ENCODE results near the gene METTL25.

The METTL25 gene

GRCh38 chr12:82474181-82474797 is 116.0 kb downstream of the METTL25 start:
- H3K79me2 ChIP-seq (ENCODE audit: control insufficient read depth, insufficient read depth, low read length) = no peaks in the 10 kb centered on the region
- H3K4me1 ChIP-seq (ENCODE audit: control insufficient read depth, low read depth, low read length) = no peaks in the 10 kb centered on the region
- H3K4ac ChIP-seq (ENCODE audit: low read depth, low read length) = no peak overlapping the region
- no peaks in the 10 kb centered on the region for H3K79me1 ChIP-seq (ENCODE audit: low read length)
- H2BK120ac ChIP-seq (ENCODE audit: low read depth, low read length) = no peak overlapping the region
- no peak overlapping the region for H2AK5ac ChIP-seq (ENCODE audit: low read length)
- no CpG with 5 or more reads among the region's 2 CpGs for WGBS (ENCODE audit: extremely low coverage, insufficient coverage, low lambda C conversion rate)
- no peak overlapping the region for H4K8ac ChIP-seq (ENCODE audit: low read depth, low read length)
- H3K23ac ChIP-seq (ENCODE audit: low read length) = no peak overlapping the region
- H3K4me3 ChIP-seq (ENCODE audit: low read length) = no peak overlapping the region
- no peak overlapping the region for H2BK5ac ChIP-seq (ENCODE audit: low read length)
- H3K27ac ChIP-seq (ENCODE audit: low read depth, low read length) = no peak overlapping the region
- no peaks in the 10 kb centered on the region for H3K36me3 ChIP-seq (ENCODE audit: control insufficient read depth, insufficient read depth, low read length)
- H3K56ac ChIP-seq (ENCODE audit: low read length) = no peak overlapping the region
- H3K4me2 ChIP-seq (ENCODE audit: low read length) = no peak overlapping the region
- no peak for DNase-seq
- no peak overlapping the region for H3K18ac ChIP-seq (ENCODE audit: low read length)
- no peak overlapping the region for H3K9ac ChIP-seq (ENCODE audit: low read length)
- no peak overlapping the region for H4K5ac ChIP-seq (ENCODE audit: low read length)
- H3K27me3 ChIP-seq (ENCODE audit: insufficient read depth, low read length, poor library complexity) = no peaks in the 10 kb centered on the region
- H2BK15ac ChIP-seq (replicated peaks; ENCODE audit: low read depth) = no peak overlapping the region

- Histone ChIP-seq H3K27me3 (ENCODE audit: insufficient read depth, low read length, poor library complexity) (no peaks in the 10 kb centered on the region), H3K9ac (ENCODE audit: low read length) (no peak overlapping the region), H4K5ac (ENCODE audit: low read length) (no peak overlapping the region), H3K79me2 (ENCODE audit: control insufficient read depth, insufficient read depth, low read length) (no peaks in the 10 kb centered on the region), H3K27ac (ENCODE audit: low read depth, low read length) (no peak overlapping the region), H3K4me3 (ENCODE audit: low read length) (no peak overlapping the region), H2AK5ac (ENCODE audit: low read length) (no peak overlapping the region), H2BK5ac (ENCODE audit: low read length) (no peak overlapping the region), H3K18ac (ENCODE audit: low read length) (no peak overlapping the region), H3K79me1 (ENCODE audit: low read length) (no peaks in the 10 kb centered on the region), H3K36me3 (ENCODE audit: control insufficient read depth, insufficient read depth, low read length) (no peaks in the 10 kb centered on the region), H2BK120ac (ENCODE audit: low read depth, low read length) (no peak overlapping the region), H4K8ac (ENCODE audit: low read depth, low read length) (no peak overlapping the region), H3K4me2 (ENCODE audit: low read length) (no peak overlapping the region), H3K4ac (ENCODE audit: low read depth, low read length) (no peak overlapping the region), H3K23ac (ENCODE audit: low read length) (no peak overlapping the region), H3K4me1 (ENCODE audit: control insufficient read depth, low read depth, low read length) (no peaks in the 10 kb centered on the region), H3K56ac (ENCODE audit: low read length) (no peak overlapping the region), H2BK15ac (replicated peaks; ENCODE audit: low read depth) (no peak overlapping the region)
- WGBS (ENCODE audit: extremely low coverage, insufficient coverage, low lambda C conversion rate) = no CpG with 5 or more reads among the region's 2 CpGs
- DNase-seq = no peak
These were observed 116.5 kb downstream of the METTL25 start for GRCh38 chr12:82474798-82475184.

- Histone ChIP-seq H3K36me3 (ENCODE audit: control insufficient read depth, insufficient read depth, low read length) (no peaks in the 10 kb centered on the region), H3K79me1 (ENCODE audit: low read length) (no peaks in the 10 kb centered on the region), H2BK5ac (ENCODE audit: low read length) (no peak overlapping the region), H4K5ac (ENCODE audit: low read length) (no peak overlapping the region), H3K4ac (ENCODE audit: low read depth, low read length) (no peak overlapping the region), H3K18ac (ENCODE audit: low read length) (no peak overlapping the region), H3K4me1 (ENCODE audit: control insufficient read depth, low read depth, low read length) (no peaks in the 10 kb centered on the region), H3K27me3 (ENCODE audit: insufficient read depth, low read length, poor library complexity) (no peaks in the 10 kb centered on the region), H2AK5ac (ENCODE audit: low read length) (no peak overlapping the region), H3K4me2 (ENCODE audit: low read length) (no peak overlapping the region), H3K56ac (ENCODE audit: low read length) (no peak overlapping the region), H3K4me3 (ENCODE audit: low read length) (no peak overlapping the region), H2BK15ac (replicated peaks; ENCODE audit: low read depth) (no peak overlapping the region), H3K23ac (ENCODE audit: low read length) (no peak overlapping the region), H3K27ac (ENCODE audit: low read depth, low read length) (no peak overlapping the region), H3K79me2 (ENCODE audit: control insufficient read depth, insufficient read depth, low read length) (no peaks in the 10 kb centered on the region), H4K8ac (ENCODE audit: low read depth, low read length) (no peak overlapping the region), H2BK120ac (ENCODE audit: low read depth, low read length) (no peak overlapping the region), H3K9ac (ENCODE audit: low read length) (no peak overlapping the region)
- no CpG with 5 or more reads among the region's 1 CpG for WGBS (ENCODE audit: extremely low coverage, insufficient coverage, low lambda C conversion rate)
- no peak for DNase-seq
These were observed 116.9 kb downstream of the METTL25 start for GRCh38 chr12:82475211-82475610.

GRCh38 chr12:82476511-82476910 is 118.2 kb downstream of the METTL25 start:
- no peak overlapping the region for H3K4me2 ChIP-seq (ENCODE audit: low read length)
- H3K4me1 ChIP-seq (ENCODE audit: control insufficient read depth, low read depth, low read length) = no peaks in the 10 kb centered on the region
- no peak overlapping the region for H3K18ac ChIP-seq (ENCODE audit: low read length)
- H3K4me3 ChIP-seq (ENCODE audit: low read length) = no peak overlapping the region
- H3K79me1 ChIP-seq (ENCODE audit: low read length) = no peaks in the 10 kb centered on the region
- H4K5ac ChIP-seq (ENCODE audit: low read length) = no peak overlapping the region
- WGBS (ENCODE audit: extremely low coverage, insufficient coverage, low lambda C conversion rate) = 100% methylated on average over 1 of the region's 4 CpGs
- no peak overlapping the region for H3K9ac ChIP-seq (ENCODE audit: low read length)
- H2AK5ac ChIP-seq (ENCODE audit: low read length) = no peak overlapping the region
- no peak overlapping the region for H3K56ac ChIP-seq (ENCODE audit: low read length)
- H3K27me3 ChIP-seq (ENCODE audit: insufficient read depth, low read length, poor library complexity) = no peaks in the 10 kb centered on the region
- no peak for DNase-seq
- no peak overlapping the region for H2BK120ac ChIP-seq (ENCODE audit: low read depth, low read length)
- no peak overlapping the region for H3K27ac ChIP-seq (ENCODE audit: low read depth, low read length)
- no peaks in the 10 kb centered on the region for H3K79me2 ChIP-seq (ENCODE audit: control insufficient read depth, insufficient read depth, low read length)
- H2BK5ac ChIP-seq (ENCODE audit: low read length) = no peak overlapping the region
- no peak overlapping the region for H3K4ac ChIP-seq (ENCODE audit: low read depth, low read length)
- H4K8ac ChIP-seq (ENCODE audit: low read depth, low read length) = no peak overlapping the region
- H3K23ac ChIP-seq (ENCODE audit: low read length) = no peak overlapping the region
- no peaks in the 10 kb centered on the region for H3K36me3 ChIP-seq (ENCODE audit: control insufficient read depth, insufficient read depth, low read length)
- no peak overlapping the region for H2BK15ac ChIP-seq (replicated peaks; ENCODE audit: low read depth)

- Histone ChIP-seq H4K5ac (ENCODE audit: low read length) (no peak overlapping the region), H3K36me3 (ENCODE audit: control insufficient read depth, insufficient read depth, low read length) (no peaks in the 10 kb centered on the region), H3K79me2 (ENCODE audit: control insufficient read depth, insufficient read depth, low read length) (no peaks in the 10 kb centered on the region), H2AK5ac (ENCODE audit: low read length) (no peak overlapping the region), H3K4me2 (ENCODE audit: low read length) (no peak overlapping the region), H3K27me3 (ENCODE audit: insufficient read depth, low read length, poor library complexity) (no peaks in the 10 kb centered on the region), H3K23ac (ENCODE audit: low read length) (no peak overlapping the region), H3K4ac (ENCODE audit: low read depth, low read length) (no peak overlapping the region), H3K18ac (ENCODE audit: low read length) (no peak overlapping the region), H3K56ac (ENCODE audit: low read length) (no peak overlapping the region), H3K4me3 (ENCODE audit: low read length) (no peak overlapping the region), H3K27ac (ENCODE audit: low read depth, low read length) (no peak overlapping the region), H3K4me1 (ENCODE audit: control insufficient read depth, low read depth, low read length) (no peaks in the 10 kb centered on the region), H3K79me1 (ENCODE audit: low read length) (no peaks in the 10 kb centered on the region), H4K8ac (ENCODE audit: low read depth, low read length) (no peak overlapping the region), H3K9ac (ENCODE audit: low read length) (no peak overlapping the region), H2BK5ac (ENCODE audit: low read length) (no peak overlapping the region), H2BK120ac (ENCODE audit: low read depth, low read length) (no peak overlapping the region), H2BK15ac (replicated peaks; ENCODE audit: low read depth) (no peak overlapping the region)
- no peak for DNase-seq
- WGBS (ENCODE audit: extremely low coverage, insufficient coverage, low lambda C conversion rate) = 100% methylated on average over 1 of the region's 1 CpG
These were observed 121.2 kb downstream of the METTL25 start for GRCh38 chr12:82479511-82479910.

- Histone ChIP-seq H2AK5ac (ENCODE audit: low read length) (no peak overlapping the region), H3K4me3 (ENCODE audit: low read length) (no peak overlapping the region), H3K4ac (ENCODE audit: low read depth, low read length) (no peak overlapping the region), H3K79me2 (ENCODE audit: control insufficient read depth, insufficient read depth, low read length) (no peaks in the 10 kb centered on the region), H3K27me3 (ENCODE audit: insufficient read depth, low read length, poor library complexity) (no peaks in the 10 kb centered on the region), H3K9ac (ENCODE audit: low read length) (no peak overlapping the region), H3K18ac (ENCODE audit: low read length) (no peak overlapping the region), H3K4me2 (ENCODE audit: low read length) (no peak overlapping the region), H3K79me1 (ENCODE audit: low read length) (no peaks in the 10 kb centered on the region), H3K56ac (ENCODE audit: low read length) (no peak overlapping the region), H2BK5ac (ENCODE audit: low read length) (no peak overlapping the region), H2BK120ac (ENCODE audit: low read depth, low read length) (no peak overlapping the region), H2BK15ac (replicated peaks; ENCODE audit: low read depth) (no peak overlapping the region), H3K4me1 (ENCODE audit: control insufficient read depth, low read depth, low read length) (no peaks in the 10 kb centered on the region), H4K5ac (ENCODE audit: low read length) (no peak overlapping the region), H3K23ac (ENCODE audit: low read length) (no peak overlapping the region), H4K8ac (ENCODE audit: low read depth, low read length) (no peak overlapping the region), H3K36me3 (ENCODE audit: control insufficient read depth, insufficient read depth, low read length) (no peaks in the 10 kb centered on the region), H3K27ac (ENCODE audit: low read depth, low read length) (no peak overlapping the region)
- WGBS (ENCODE audit: extremely low coverage, insufficient coverage, low lambda C conversion rate) = 100% methylated on average over 1 of the region's 3 CpGs
- DNase-seq = no peak
These were observed 122.3 kb downstream of the METTL25 start for GRCh38 chr12:82480606-82481005.

All from mesendoderm (in vitro differentiated cells).